ENCODE measurements around the gene NID2.

The NID2 gene

DNA sequence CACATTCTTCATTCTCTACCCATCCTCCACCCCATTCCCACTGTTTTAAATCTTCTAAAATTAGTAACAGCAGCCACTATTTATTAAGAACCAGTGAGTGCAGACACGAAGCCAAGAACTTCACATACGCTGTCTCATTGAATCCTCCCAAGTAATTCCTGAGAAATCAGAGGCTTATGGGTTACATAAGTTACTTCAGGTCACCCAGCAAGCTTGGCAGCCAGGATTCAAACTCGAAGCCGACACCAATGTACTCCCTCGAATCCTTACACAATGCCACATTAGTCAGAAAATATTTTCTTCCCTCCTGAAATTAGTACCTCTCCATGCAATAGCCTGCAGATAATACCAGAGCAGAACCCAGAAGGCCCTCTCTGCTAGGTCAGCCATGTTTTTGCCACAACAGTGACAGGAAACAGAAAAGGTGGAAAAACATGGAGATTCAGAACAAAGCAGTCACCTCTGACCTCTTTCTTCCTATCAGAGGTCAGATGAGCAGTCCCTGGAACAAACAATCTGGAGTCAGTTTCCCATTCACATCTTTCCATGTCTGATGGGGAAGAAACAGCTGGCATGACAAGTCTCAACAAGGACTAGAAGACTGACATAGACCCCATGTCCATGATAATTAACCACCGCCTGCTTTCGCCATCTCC is 16.4 kb downstream of the NID2 start:
- no peak for DNase-seq

DNA sequence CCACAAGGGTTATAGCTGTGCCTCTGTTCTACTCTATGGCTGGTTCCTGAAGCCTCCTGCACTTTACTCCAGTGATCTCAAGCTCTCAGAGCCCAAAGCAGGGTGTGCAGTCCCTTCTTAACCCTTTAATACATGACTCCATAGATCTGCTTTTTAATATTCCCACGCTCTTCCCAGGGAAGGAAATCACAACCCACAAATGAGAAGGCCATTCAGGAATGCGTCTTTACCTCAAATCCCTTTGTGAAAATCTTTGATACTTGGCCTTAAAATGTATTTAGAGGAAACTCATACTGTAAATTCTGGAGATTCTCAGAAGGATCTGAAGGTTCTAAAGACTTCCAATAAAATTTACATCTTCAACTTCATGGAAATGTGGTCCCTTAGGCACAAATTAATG is 17.0 kb downstream of the NID2 start:
- no peak for DNase-seq

DNA sequence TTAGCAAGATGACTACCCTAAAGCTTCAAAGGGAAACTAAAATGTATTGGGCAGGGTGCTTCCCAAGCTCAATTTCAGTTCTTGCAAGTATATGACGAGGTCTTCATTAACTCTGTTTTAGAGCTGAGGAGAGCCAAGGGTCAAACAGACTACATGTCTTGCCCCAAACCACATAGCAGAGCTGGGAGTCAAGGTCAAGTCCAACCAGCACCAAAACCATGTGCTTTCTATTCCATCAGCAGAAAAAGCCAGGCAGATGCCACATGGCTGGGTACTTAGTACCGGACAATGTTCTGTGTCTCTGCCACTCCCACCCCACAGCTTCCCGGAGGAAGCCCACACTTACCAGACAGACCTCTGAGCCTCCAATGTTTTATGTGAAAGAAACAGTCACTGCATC is 17.6 kb downstream of the NID2 start:
- DNase-seq: no peak

DNA sequence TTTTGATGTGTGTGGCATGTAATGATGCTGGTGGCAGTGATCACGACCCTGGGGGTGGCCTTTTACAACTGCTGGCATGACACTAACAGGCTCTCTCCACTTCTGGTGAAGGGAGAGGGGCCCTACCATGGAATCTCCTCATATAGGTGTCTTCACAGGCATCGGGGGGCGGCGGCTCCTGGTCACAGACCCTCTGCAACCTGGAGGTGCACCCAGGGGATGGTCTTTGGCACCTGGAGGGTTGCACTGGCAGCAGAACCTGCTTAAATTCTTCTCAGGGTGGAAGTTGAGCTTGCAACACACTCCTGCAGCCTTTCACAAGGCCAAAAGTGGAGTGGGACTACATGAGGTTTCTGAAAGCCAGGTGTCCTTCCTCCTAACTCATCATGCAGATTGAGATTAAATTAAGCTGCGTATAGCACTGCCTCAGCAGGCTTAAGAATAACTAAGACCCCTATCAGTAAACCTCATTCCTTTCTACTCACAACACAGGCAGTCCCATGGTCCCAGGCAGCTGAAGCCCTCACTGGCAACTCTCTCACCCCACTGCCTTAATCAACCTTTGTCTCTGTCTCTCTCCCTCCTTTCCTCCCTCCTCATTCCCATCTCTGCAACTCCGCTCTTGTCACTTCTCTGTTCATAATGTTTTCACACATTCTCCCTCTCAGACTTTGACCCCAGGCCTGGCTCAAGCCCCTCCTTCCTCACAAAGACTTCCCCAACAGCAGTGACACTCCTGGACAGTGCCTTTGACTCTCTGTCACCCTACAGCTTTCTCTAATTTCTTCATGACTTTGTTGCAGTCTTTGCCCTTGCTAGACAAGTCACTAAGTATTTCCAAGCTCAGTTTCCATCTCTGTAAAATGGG is 18.9 kb downstream of the NID2 start:
- no peak for DNase-seq

DNA sequence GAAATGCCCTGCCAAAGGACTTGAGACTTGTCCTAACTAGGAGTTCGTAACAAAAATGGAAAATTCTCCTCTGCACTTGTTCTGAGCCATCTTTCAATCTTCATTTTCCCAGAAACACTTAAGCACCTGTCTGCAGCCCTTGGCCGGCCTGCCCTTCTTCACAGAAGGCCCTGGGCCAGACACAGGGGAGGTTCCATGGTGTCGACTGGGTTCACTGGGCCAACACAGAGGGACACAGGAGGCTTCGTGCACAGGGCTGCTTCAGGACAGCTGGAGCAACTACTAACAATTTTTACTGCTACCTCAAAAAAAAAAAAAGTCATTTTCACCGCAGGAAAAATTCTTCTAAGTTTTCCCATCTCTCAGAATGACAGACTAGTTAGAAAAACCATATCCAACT is 19.6 kb downstream of the NID2 start:
- no peak for DNase-seq

DNA sequence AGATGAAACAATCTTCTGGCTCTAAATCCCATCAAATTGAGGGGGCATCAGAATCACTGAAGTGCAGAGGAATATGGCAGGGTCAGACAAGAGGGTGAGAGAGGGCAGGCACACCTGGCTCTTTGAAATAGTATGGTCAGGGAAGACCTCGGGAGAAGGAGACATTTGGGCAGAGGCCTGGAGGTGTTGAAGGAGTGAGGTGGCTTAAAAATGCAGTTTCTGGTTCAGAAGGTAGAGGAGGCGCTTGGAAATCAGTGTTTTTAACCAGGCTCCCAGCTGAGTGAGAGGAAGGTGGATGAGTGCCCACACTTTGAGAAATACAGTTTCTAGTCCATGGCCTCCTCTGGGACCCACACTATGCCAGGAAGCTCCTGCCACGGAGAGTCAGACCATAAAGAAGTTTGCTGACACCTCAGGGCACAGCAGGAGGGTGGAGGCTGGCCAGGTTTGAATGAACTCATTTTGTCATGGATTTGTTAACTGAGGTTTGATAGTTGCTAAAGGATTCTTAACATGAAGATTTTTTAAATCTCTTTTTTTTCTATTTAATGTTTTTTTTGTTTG is 20.1 kb downstream of the NID2 start:
- no peak for DNase-seq

DNA sequence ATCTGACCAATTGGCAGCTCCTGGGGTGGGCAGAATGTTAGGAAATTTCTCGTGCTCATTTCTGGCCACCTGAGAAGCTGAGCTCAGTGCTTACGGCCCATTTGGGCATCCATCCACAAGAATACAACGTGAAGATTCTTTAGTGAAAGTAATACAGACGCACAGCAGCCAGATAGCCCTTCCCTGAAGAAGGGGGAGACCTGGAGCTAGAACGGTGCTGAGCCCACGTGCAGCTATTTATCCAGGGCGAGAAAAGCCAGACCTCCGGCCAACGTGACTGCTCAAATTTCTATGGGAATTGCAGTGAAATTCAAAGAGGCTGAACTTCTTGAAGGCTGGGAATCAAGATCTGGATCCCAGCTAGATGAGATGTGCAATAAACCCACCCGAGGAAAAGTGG is 20.7 kb downstream of the NID2 start:
- DNase-seq: no peak

DNA sequence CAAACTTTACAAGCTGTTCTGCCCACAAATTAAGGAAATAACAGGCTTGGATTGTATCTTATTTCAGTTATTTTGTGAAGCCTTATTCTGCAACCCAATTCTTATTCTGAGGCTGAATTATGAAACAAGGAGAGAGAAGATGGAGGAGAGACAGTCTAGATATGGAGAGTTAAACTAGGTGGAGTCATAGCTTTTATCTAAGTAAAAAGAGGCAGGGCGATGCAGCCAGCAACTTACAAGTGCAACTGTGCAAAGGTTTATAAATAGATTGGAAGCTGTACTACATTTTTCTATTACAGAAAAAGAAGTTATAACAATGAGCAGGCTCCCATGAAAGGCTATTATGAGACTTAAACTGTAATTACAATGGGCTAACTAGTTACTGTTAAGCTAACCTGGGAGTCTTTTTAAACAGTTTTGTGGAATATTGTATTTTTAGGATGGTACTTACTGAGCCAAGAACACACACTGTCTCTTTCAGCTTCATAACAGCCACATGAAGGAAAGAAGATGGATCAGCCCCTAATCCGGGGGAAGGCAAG is 22.4 kb downstream of the NID2 start:
- no peak for DNase-seq

DNA sequence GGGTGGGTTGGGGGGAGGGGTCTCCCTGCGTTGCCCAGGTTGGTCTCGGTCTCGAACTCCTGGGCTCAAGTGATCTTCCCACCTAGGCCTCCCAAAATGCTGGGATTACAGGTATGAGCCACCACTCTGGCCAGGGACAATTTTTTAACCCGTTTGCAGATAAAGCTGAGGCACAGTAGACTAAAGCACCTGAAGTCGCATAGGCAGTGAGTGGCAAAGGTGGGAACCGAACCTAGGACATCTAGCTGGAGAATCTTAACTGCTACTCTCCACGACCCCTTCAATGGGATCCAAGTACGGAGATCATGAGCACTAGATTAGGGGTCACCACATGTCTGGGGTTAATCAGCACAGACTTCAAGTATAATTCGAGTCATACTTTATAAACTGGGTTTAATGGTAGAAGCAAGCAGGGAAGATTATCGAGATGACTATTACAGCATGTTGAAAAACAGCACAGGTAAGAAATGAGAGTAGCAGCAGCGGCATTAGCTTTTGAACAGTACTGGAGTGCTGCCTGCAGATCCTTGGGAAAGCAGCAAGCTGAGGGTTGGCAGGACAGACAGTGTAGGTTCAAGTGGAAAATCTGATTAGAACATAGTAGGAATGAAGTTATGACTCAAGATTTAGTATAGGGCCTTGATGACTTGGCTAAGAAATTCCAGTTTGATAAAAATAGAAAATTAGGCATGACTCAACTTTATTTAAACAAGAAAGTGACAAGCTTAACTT is 23.9 kb downstream of the NID2 start:
- no peak for DNase-seq

DNA sequence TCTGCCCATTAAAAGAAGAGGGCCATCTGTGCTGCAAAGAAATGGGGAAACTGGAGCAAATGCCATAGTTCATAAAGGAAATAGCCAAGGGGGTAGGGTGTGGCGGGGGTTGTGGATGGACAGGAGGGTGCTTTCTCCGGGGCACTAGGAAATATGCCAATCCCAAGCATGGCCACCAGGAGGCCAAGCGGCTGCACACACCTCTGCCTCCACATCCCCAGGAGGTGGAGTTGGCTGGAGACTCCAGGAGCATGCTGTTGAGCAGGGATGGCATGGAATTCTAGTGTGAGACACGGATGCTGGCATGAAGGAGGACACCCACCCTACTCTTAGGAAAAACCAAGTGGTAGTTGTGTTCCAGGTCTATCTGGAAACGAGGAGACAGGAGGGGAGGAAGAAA is 25.2 kb downstream of the NID2 start:
- no peak for DNase-seq

DNA sequence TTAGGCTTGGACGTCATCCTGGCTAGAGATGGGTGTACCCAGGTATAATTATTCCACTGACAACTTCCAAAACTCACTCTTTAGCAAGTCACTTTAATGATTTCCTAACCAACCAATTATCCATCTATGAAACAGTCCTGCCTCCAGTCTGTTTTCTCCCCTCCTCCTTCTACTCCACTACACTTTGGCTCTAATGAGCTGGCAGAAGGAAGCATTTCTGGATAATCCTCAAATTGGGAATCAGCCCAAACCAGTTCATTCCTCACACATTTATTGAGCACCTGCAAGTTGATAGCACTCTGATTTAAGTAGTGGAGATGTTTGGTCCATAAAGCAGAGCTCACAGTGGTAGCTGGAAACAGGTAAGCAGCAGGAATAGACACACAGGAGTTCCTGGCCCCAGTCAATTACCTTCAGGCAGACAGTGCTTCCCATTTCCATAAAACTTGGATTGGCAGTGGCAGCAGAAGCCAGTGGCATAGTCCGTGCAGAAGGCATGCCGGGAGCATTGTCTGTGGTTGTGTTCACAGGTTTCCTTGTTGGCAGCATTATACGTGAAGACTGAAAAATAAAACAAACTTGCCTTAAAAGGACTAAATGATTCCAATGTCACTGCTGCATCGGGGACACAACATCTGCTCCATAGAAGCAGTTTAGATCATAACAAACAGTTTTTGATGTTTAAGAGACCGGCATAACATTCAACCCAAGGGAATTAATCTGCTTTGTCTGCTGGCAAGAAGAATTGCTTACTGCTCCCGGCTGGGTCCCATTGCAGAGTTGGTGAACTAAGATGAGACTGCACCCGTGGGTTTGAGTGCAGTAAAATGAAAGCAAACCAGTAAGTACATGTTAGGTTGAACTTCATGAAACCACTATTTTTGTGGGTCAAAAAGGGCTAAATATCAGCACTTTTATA is 26.2 kb downstream of the NID2 start:
- DNase-seq: no peak

DNA sequence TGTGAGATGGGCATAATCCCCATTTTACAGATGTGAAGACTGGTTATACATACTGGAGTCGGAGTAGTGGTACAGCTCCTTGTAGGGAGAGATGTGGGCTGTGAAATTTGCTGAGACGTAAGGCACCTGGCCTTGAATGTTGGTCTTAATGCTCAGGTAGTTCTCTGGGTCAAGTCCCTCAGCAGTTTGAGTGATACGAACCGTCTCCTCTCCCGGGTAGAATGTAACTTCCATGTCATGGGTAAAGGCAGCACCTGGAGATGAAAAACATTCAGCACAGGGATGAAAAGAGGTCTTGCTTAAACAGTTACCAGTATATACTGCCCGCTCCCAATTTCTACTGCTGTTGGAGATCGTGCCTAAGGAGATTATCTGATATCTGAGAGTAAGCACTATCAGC is 28.3 kb downstream of the NID2 start:
- no peak for DNase-seq

DNA sequence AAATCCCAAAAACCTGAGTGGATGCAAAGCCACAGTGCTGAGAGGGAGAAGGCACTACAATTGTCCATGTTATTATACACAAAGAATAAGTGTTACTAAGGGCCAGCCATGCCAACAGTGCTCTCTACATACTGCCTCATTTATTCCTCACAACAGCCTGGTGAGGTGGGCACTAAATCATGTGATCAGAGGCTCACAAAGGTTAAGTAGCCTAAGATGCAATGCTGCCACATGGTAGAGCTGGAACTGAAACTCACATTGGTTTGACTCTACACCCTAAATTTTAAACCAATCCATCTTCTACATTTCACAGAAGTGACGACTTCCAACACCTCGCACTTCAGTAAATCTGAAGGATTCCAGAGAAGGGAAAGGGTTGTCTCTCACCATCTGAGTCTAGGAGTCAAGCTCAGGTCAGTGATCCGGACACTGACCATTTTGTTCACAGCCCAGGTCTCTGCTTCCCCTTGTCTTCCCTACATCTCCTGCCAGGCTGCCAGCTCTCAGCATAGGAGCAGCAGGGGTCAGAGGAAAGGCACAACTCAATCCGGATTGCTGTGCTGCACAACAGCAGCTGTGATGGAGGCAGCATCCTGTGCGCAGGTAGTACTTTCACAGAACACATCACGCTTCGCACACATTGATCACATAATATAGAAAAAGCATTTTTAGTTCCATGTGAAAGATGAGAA is 29.6 kb downstream of the NID2 start:
- DNase-seq: no peak

DNA sequence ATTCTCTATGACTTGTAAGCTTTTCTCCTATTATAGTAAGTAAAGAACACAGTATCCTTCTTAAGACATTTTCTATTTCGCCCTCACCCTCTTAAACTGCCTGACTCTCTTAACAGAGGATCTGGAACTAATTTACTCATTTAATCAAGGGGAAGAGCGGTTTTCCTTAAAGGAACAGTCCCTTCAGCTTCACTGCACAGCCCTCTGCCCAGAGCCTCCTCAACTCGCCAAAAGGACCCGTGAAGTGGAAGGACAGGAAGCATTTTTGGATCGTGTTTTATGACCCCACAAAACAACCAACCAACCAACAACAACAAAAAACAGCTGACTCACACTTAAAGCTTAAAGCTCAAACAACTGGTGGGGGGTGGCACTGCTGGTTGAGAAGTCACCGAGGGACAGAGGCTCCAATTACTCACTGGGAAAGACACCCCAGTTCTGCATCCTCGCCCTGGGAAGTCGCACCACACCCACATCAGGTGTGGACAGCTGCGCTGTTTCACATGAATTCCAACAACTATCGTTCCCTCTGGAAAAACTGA is 35.7 kb downstream of the NID2 start:
- no peak for DNase-seq

DNA sequence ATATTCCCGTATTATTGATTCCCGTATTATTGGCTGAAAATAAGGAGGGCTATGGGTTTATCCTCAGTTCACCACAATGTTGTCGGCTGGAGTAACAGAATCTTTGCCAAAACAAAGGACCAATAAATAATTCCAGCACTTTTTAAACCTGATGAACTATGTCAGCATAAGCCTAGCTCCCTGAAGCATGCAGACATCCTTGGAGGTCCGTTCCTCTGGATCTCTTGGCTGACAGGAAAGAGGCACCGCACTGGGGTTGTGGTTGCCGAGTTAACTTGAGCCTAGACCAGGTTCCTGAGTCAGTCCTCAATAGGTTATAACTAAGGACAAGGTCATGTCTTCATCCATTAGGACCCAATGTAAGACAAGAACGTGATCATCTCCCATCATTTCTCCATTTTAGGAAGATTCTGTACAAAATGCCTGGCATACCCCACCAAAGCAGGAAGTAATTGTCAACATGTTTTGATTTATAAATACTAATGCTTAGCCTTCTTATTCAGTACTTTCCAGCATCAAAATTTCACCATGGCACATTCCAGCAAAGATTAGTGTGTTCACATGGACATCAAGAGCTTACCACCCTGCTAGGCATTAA is 36.6 kb downstream of the NID2 start:
- no peak for DNase-seq

DNA sequence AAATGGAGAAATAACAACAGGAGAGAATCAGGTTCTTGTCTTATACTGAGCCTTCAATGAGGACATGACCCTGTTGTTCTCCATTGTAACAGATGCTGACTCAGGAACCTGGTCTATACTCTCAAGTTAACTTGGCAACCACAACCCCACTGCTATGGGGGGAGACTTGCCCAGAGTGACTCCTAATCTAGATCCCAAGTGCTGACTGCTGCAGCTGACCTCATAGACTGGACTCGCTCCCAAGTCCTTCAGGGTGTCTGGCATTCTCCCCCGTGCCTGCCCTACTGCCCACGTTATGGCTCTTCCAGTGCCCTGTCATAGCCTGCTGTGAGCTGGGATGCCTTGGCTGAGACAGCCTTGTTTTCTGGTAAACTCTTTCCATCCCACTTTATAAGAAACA is 37.1 kb downstream of the NID2 start:
- DNase-seq: no peak

DNA sequence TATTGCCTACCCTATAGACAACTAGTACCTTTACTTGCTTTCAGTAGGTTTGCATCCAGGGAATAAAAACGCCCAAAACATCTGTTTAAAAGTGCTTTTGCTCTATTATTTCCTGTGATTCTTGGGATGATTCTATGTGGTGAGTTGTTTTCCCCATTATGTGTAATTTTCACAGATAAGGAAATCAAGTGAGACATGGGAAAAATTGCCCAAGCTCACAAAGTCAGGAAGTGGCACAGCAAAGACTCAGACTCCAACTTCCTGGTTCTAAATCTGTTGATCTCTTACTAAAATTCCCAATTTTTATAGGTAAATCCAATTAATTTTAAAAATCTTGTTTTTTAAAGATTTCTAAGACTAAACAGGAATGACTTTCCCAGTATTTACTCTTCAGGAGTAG is 39.0 kb downstream of the NID2 start:
- no peak for DNase-seq

DNA sequence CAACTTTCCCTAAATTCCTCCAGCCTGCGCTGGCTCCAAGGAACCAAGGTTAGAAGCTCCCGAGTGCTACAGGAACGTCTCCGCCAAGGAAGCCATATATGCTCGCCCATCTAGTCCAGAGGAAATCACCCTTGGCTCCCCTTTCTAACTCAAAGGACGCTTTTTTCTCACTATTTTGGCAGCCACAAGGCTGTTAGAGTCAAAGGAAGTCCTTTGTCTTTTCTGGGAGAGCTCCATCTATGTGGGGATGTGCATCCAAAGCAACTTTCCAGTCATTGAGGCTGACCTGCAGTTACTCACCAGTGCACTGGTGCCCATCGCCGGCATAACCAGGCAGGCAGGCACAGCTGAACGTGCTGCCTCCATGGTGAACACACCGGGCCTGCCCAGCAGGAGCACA is 42.0 kb downstream of the NID2 start:
- DNase-seq: no peak

DNA sequence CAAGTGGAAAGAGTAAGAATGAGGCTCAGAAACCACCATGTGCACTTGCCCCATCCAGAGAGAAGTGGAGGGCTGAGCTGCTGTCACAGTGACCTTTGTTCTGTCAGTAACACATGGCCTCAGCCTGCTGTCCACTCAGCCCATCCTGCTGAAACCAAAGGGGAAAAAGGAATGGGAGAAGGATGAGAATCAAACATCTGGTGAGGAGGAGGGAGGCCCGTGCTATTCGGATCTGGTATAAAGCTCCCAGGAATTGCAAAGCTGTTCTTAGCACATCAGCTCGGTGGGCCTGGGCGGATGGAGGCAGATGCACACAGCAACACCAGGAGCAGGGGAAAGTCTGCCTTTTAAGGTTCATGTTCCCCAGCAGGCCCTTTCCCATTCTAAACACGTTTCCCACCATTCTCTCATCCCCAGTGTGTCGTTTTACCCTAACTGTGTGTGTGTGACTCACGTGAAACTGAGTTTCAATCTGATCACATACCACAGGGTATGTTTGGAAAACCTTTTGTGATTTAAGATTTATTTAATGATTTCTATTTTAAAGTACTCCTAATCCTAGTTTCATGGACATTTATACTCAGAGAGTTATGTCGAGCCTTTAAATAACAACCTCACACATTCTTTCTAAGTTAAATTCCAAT is 42.7 kb downstream of the NID2 start:
- DNase-seq: no peak

DNA sequence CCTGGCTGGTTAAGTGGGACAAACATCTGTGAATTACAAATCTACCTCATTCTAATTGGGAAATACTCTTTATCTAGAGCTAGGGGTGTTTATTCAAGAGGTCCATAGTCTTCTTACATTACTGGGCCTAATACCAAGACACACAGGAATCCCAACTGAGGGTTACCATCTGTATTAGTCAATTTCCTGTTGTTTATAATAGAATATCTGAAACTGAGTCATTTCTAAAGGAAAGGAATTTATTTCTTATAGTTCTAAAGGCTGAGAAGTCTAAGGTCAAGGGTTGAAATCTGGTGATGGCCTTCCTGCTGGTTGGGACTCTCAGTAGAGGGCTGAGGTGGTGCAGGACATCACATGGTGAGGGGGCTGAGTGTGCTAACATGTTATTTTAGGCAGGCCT is 43.5 kb downstream of the NID2 start:
- no peak for DNase-seq
